HG02840 (cell line): ENCODE data around the gene STX2.
"Not testable (repeated sequence)": the region's sequence is repeated elsewhere in the genome, so short reads cannot be mapped to it uniquely, and the experiment has no call there.

ENCODE experiments used
- ATAC-seq: cut with Tn5 transposase; IDR thresholded peaks from one replicate; pipeline ENCODE4 v1.9.1; 2021; ENCODE audit warnings: mild to moderate bottlenecking, moderate library complexity, moderate number of reproducible peaks; ENCODE audit not compliant: unreplicated experiment, low FRiP score

STX2 gene

GRCh38 chr12:130805635-130806034 lies 33.4 kb downstream of the STX2 start:
- no peak for ATAC-seq

GRCh38 chr12:130804216-130804615 lies 34.8 kb downstream of the STX2 start:
- no peak for ATAC-seq

GRCh38 chr12:130803702-130804101 lies 35.3 kb downstream of the STX2 start:
- ATAC-seq, result no peak

GRCh38 chr12:130800312-130800711 lies 38.7 kb downstream of the STX2 start:
- no peak for ATAC-seq

- ATAC-seq, result no peak
These were observed 40.0 kb downstream of the STX2 start for GRCh38 chr12:130799051-130799450.

GRCh38 chr12:130796985-130797686 lies 41.9 kb downstream of the STX2 start:
- ATAC-seq, result no peak

GRCh38 chr12:130795906-130796305 lies 43.1 kb downstream of the STX2 start:
- ATAC-seq, result no peak

- no peak for ATAC-seq
These were observed 45.5 kb downstream of the STX2 start for GRCh38 chr12:130793554-130793849.

GRCh38 chr12:130792821-130793553 lies 46.1 kb downstream of the STX2 start:
- no peak for ATAC-seq

GRCh38 chr12:130791629-130792028 lies 47.4 kb downstream of the STX2 start:
- ATAC-seq, result no peak

GRCh38 chr12:130788515-130788914 lies 50.5 kb downstream of the STX2 start:
- ATAC-seq, result no peak

- no peak for ATAC-seq
These were observed 51.3 kb downstream of the STX2 start for GRCh38 chr12:130787445-130788410.

- ATAC-seq, result no peak
These were observed 52.0 kb downstream of the STX2 start for GRCh38 chr12:130787041-130787440.

- ATAC-seq, result no peak
These were observed 55.8 kb downstream of the STX2 start for GRCh38 chr12:130783110-130783715.

GRCh38 chr12:130782245-130782644 lies 56.8 kb downstream of the STX2 start:
- ATAC-seq, result not testable (repeated sequence)

GRCh38 chr12:130780880-130781575 lies 58.0 kb downstream of the STX2 start:
- no peak for ATAC-seq

- no peak for ATAC-seq
These were observed 58.7 kb downstream of the STX2 start for GRCh38 chr12:130780325-130780724.

GRCh38 chr12:130778776-130779175 lies 60.3 kb downstream of the STX2 start:
- ATAC-seq, result no peak

- ATAC-seq, result no peak
These were observed 62.2 kb downstream of the STX2 start for GRCh38 chr12:130776857-130777339.
